ENCODE data around the gene VPS33B. TPM values are rescaled to one million over a fixed set of nuclear protein-coding genes. Genes with fewer than 3 reads are reported as not detected.
A peak's percentile ranks its signal among the peaks of the same experiment; 100 is the strongest.

VPS33B gene
- total RNA-seq, 1 donor from 2014 or later, result 9.7 TPM

DNA sequence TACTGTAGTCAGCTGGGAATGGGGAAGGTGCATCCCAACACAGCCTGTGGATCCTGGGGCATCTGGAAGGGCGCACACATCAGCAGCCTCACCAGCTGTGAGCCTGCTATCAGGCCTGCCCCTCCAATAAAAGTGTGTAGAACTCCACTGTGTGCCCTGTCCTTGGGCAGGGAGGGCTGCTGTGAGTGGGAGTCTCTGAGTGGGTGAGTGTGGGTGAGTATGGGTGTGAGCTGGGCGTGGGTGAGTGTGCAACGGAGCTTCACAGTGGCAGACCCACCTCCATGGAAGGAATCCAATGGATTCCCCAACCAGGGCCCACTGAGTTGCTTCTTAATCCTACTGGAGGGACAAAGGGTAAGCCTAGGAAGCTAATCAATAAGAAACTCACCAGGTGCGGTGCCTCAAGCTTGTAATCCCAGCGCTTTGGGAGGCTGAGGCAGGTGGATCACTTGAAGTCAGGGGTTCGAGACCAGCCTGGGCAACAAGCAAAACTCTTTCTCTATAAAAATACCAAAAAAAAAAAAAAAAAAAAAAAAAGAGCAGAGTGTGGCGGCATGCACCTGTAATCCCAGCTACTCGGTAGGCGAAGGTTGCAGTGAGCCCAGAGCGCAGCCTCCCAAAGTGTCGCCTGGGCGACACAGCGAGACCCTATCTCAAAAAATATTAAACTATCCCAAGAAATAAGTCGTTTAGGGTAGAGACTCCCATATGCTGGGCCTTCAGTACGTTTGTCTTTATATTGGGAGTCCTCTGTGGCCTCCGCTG, 68.3 kb downstream of the VPS33B start:
- H3K79me2 ChIP-seq (ENCODE audit: insufficient read depth, low read length), result peaks cover 3% of the 10 kb centered on the region
- H3K4me1 Mint-ChIP-seq (ENCODE audit: low read depth, unreplicated experiment), result no peaks in the 10 kb centered on the region
- H3K4me1 ChIP-seq (ENCODE audit: insufficient read depth, low read length), result peaks cover 26% of the 10 kb centered on the region
- DNase-seq (ENCODE audit: low read depth), result no peak
- no peaks in the 10 kb centered on the region for H3K9me3 ChIP-seq (ENCODE audit: insufficient read depth, low read depth, low read length)
- H3K9me3 Mint-ChIP-seq (ENCODE audit: unreplicated experiment), result no peaks in the 10 kb centered on the region
- H3K4me3 Mint-ChIP-seq (ENCODE audit: unreplicated experiment), result no peak overlapping the region
- H3K9ac ChIP-seq (ENCODE audit: low read length), result no peak overlapping the region
- peaks cover 13% of the 10 kb centered on the region for H3K36me3 Mint-ChIP-seq (ENCODE audit: low read depth, unreplicated experiment)
- H3K4me2 ChIP-seq (ENCODE audit: low read length), result peak overlapping the region; percentile 96
- H2AFZ ChIP-seq (ENCODE audit: low read depth, low read length), result peak overlapping the region; percentile 80
- no peak overlapping the region for H3K27ac ChIP-seq (ENCODE audit: low read depth, low read length)
- FAIRE-seq, result no peak
- no peaks in the 10 kb centered on the region for H3K27me3 Mint-ChIP-seq (ENCODE audit: low read depth, unreplicated experiment)
- no peak overlapping the region for H3K4me3 ChIP-seq (ENCODE audit: insufficient read depth, low read depth, low read length)
- H4K20me1 ChIP-seq (ENCODE audit: insufficient read depth, low read length), result peaks cover 5% of the 10 kb centered on the region
- H3K27ac Mint-ChIP-seq (ENCODE audit: unreplicated experiment), result no peak overlapping the region
- H3K27me3 ChIP-seq (ENCODE audit: insufficient read depth, low read length), result no peaks in the 10 kb centered on the region
- H3K36me3 ChIP-seq (ENCODE audit: insufficient read depth, low read length), result peaks cover 21% of the 10 kb centered on the region
- no peak for TF ChIP-seq EZH2 (IDR thresholded peaks at IDR 0.05; ENCODE audit: insufficient read depth, low read length)
- no peak for TF ChIP-seq CTCF (IDR thresholded peaks at IDR 0.05; ENCODE audit: insufficient read depth, low read depth, low read length)

- H3K4me3 Mint-ChIP-seq (ENCODE audit: unreplicated experiment), result no peak overlapping the region
- Histone ChIP-seq H3K9ac (ENCODE audit: low read length) (no peak overlapping the region), H3K27me3 (ENCODE audit: insufficient read depth, low read length) (no peaks in the 10 kb centered on the region), H3K9me3 (ENCODE audit: insufficient read depth, low read depth, low read length) (no peaks in the 10 kb centered on the region), H4K20me1 (ENCODE audit: insufficient read depth, low read length) (peaks cover 3% of the 10 kb centered on the region), H3K4me1 (ENCODE audit: insufficient read depth, low read length) (peaks cover 26% of the 10 kb centered on the region), H3K79me2 (ENCODE audit: insufficient read depth, low read length) (peaks cover 3% of the 10 kb centered on the region), H3K36me3 (ENCODE audit: insufficient read depth, low read length) (peaks cover 21% of the 10 kb centered on the region), H2AFZ (ENCODE audit: low read depth, low read length) (no peak overlapping the region), H3K4me3 (ENCODE audit: insufficient read depth, low read depth, low read length) (no peak overlapping the region), H3K27ac (ENCODE audit: low read depth, low read length) (no peak overlapping the region), H3K4me2 (ENCODE audit: low read length) (no peak overlapping the region)
- peaks cover 18% of the 10 kb centered on the region for H3K36me3 Mint-ChIP-seq (ENCODE audit: low read depth, unreplicated experiment)
- no peak for DNase-seq (ENCODE audit: low read depth)
- no peak overlapping the region for H3K27ac Mint-ChIP-seq (ENCODE audit: unreplicated experiment)
- FAIRE-seq, result no peak
- H3K27me3 Mint-ChIP-seq (ENCODE audit: low read depth, unreplicated experiment), result no peaks in the 10 kb centered on the region
- TF ChIP-seq CTCF (IDR thresholded peaks at IDR 0.05; ENCODE audit: insufficient read depth, low read depth, low read length) (no peak), EZH2 (IDR thresholded peaks at IDR 0.05; ENCODE audit: insufficient read depth, low read length) (no peak)
- H3K4me1 Mint-ChIP-seq (ENCODE audit: low read depth, unreplicated experiment), result no peaks in the 10 kb centered on the region
- H3K9me3 Mint-ChIP-seq (ENCODE audit: unreplicated experiment), result no peaks in the 10 kb centered on the region
These were observed 69.3 kb downstream of the VPS33B start for GRCh38 chr15:90952901-90953677.
